HG03159 (cell line): ENCODE data around the gene U2SURP.
"Not testable (repeated sequence)": the region's sequence is repeated elsewhere in the genome, so short reads cannot be mapped to it uniquely, and the experiment has no call there.

Source experiments
- ATAC-seq: cut with Tn5 transposase; IDR thresholded peaks from one replicate; pipeline ENCODE4 v1.9.1; 2021; ENCODE audit warnings: mild to moderate bottlenecking, moderate library complexity; ENCODE audit not compliant: unreplicated experiment

Gene U2SURP

GRCh38 chr3:143011705-143012104, 10.3 kb downstream of the U2SURP start:
- ATAC-seq = no peak

- ATAC-seq = no peak
These were observed 13.6 kb downstream of the U2SURP start for GRCh38 chr3:143014921-143015320.

- ATAC-seq = no peak
These were observed 15.1 kb downstream of the U2SURP start for GRCh38 chr3:143016321-143016972.

GRCh38 chr3:143024351-143024960, 23.1 kb downstream of the U2SURP start:
- ATAC-seq = no peak

- no peak for ATAC-seq
These were observed 30.0 kb downstream of the U2SURP start for GRCh38 chr3:143031327-143031726.

- ATAC-seq = not testable (repeated sequence)
These were observed 30.5 kb downstream of the U2SURP start for GRCh38 chr3:143031796-143032387.

GRCh38 chr3:143035466-143036211, 34.3 kb downstream of the U2SURP start:
- no peak for ATAC-seq

- ATAC-seq = no peak
These were observed 35.2 kb downstream of the U2SURP start for GRCh38 chr3:143036557-143036956.

- peak; percentile 54 for ATAC-seq
These were observed 36.5 kb downstream of the U2SURP start for GRCh38 chr3:143037867-143038266.

GRCh38 chr3:143040261-143040879, 39.0 kb downstream of the U2SURP start:
- ATAC-seq = no peak

- no peak for ATAC-seq
These were observed 40.5 kb downstream of the U2SURP start for GRCh38 chr3:143041903-143042302.

- ATAC-seq = no peak
These were observed 44.3 kb downstream of the U2SURP start for GRCh38 chr3:143045639-143046038.

- not testable (repeated sequence) for ATAC-seq
These were observed 44.7 kb downstream of the U2SURP start for GRCh38 chr3:143046075-143046474.

- ATAC-seq = no peak
These were observed 52.6 kb downstream of the U2SURP start for GRCh38 chr3:143054011-143054410.

GRCh38 chr3:143056372-143056771, 55.0 kb downstream of the U2SURP start:
- no peak for ATAC-seq

GRCh38 chr3:143060906-143061305, 59.5 kb downstream of the U2SURP start:
- peak; percentile 95 for ATAC-seq

GRCh38 chr3:143063018-143063417, 61.6 kb downstream of the U2SURP start:
- ATAC-seq = no peak

GRCh38 chr3:143064777-143065176, 63.4 kb downstream of the U2SURP start:
- ATAC-seq = no peak

- no peak for ATAC-seq
These were observed 64.0 kb downstream of the U2SURP start for GRCh38 chr3:143065364-143065763.

GRCh38 chr3:143066033-143066432, 64.7 kb downstream of the U2SURP start:
- ATAC-seq = no peak

- no peak for ATAC-seq
These were observed 65.8 kb downstream of the U2SURP start for GRCh38 chr3:143067201-143067600.
